Measurements from ENCODE around the gene TYSND1.
A peak's percentile ranks its signal among the peaks of the same experiment; 100 is the strongest.
"Not testable (repeated sequence)": the region's sequence is repeated elsewhere in the genome, so short reads cannot be mapped to it uniquely, and the experiment has no call there.

Gene TYSND1

GRCh38 chr10:70132098-70133029 is 14.1 kb downstream of the TYSND1 start, which contains the start of gene AIFM2:
Gene AIFM2 (minus strand): TSS chr10:70132825. CDS start chr10:70124084, 8,741 bp downstream.
- peak in 1 of 2 donors; percentile 11 for DNase-seq (ENCODE audit: low read depth in 1 of 2, low spot score in 1 of 2)

DNA sequence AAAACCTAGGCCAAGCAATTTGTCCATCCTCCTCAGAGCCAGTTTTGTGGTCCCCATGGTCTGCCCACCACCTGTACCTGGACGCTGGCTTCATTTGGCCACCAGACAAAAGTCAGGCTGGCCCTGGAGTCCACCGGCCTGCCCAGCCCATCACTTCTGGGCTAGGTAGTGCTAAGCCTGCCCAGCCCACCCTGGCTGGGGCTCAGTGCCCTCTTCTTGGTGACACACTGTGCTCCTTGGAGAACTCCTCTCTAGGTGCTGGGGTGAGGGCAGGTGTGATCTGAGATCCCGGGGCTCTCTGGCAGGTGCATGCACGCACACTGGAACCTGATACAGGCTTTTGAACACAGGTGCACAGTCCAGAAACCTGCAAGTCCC is 15.0 kb downstream of the TYSND1 start:
- no peak for DNase-seq (ENCODE audit: low read depth in 1 of 2, low spot score in 1 of 2)

DNA sequence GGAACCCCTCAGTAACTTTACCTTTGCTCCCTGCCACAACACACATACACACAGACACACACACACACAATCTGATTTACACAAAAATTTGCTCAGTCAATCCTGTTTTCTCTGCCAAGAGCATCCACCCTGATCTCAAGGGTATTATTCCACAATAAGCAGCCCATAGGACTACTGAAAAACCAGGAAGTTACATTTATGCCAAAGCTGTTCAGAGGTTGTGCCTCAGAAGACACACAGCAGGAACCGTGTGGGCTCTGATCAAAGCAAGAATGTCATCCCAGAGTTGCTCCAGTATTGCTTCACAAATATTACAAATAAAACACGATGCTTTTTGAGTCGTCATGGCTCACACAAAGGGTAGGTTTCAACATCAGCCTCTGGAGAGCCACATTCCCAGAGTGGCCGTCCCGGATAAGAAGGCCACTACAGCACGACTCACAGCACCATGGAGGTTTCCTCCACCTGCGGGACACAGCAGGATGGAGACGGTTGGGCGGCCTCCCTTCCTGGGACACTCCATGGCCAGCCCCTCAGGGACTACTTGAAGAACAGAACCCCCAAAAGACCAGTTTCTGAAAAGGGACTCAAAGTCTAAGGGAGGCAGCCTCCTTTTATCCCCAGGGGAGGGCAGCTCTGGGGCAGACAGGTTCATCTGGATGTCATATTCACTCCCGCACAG is 15.5 kb downstream of the TYSND1 start:
- DNase-seq (ENCODE audit: low read depth in 1 of 2, low spot score in 1 of 2): no peak

DNA sequence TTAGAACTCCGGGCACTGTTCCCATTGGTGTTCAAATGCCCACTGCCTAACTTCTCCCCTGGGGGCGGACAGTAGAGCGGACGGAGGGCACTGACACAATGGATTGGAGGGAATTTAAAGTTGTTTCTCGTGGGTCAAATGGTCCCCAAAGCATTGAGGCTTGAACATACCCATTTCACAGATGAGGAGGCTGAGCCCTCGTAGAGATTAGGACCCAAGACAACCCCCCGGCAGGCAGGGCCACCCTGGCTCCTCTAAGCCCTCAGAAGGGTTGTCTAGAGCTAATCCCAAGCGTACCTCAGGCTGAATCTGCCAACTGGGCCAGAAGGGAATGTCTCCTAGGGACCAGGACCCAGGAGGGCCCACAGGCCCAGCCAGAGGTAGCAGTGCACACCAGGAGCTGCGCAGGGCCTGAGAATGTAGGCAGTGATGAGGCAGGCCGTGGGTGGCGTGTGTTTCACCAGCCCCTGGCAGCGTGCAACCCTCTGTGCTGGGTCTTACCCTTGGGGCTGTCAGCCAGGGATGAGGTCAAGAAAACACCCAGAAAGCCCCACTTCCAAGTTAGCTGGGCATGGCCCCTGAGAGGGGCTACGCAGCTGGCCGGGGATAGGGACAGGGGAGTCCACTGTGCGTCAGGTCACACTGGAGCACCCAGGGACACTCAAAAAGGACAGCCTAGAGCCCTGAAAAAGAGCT is 19.7 kb downstream of the TYSND1 start:
- no peak for DNase-seq (ENCODE audit: low read depth in 1 of 2, low spot score in 1 of 2)

- no peak for DNase-seq (ENCODE audit: low read depth in 1 of 2, low spot score in 1 of 2)
Measured at GRCh38 chr10:70125918-70126552, 20.5 kb downstream of the TYSND1 start.

- DNase-seq (ENCODE audit: low read depth in 1 of 2, low spot score in 1 of 2): no peak
Measured at GRCh38 chr10:70124918-70125317, 21.6 kb downstream of the TYSND1 start.

- DNase-seq (ENCODE audit: low read depth in 1 of 2, low spot score in 1 of 2): no peak
Measured at GRCh38 chr10:70124415-70124814, 22.1 kb downstream of the TYSND1 start.

DNA sequence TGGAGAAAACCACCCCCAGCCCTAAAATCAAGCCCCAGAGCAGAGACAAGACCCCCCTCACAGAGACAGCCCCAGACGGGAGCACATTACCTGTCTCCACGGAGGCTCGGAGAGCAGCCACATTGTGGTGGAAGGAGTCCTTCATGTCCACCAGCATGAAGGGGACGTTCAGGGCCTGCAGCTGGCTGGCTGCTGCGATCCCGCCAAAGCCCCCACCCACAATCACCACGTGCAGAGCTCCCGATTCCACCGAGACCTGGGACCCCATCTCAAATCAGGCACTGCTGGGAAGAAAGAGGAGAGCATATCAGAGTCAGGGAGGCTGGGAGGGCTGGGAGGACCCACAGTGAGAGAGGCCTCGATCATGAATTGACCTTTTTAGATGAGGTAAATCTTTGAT is 22.7 kb downstream of the TYSND1 start:
- no peak for DNase-seq (ENCODE audit: low read depth in 1 of 2, low spot score in 1 of 2)

- not testable (repeated sequence) for DNase-seq (ENCODE audit: low read depth in 1 of 2, low spot score in 1 of 2)
Measured at GRCh38 chr10:70123166-70123565, 23.3 kb downstream of the TYSND1 start.

GRCh38 chr10:70122742-70123141 is 23.8 kb downstream of the TYSND1 start:
- DNase-seq (ENCODE audit: low read depth in 1 of 2, low spot score in 1 of 2): no peak

GRCh38 chr10:70121281-70121949 is 25.1 kb downstream of the TYSND1 start:
- no peak for DNase-seq (ENCODE audit: low read depth in 1 of 2, low spot score in 1 of 2)

DNA sequence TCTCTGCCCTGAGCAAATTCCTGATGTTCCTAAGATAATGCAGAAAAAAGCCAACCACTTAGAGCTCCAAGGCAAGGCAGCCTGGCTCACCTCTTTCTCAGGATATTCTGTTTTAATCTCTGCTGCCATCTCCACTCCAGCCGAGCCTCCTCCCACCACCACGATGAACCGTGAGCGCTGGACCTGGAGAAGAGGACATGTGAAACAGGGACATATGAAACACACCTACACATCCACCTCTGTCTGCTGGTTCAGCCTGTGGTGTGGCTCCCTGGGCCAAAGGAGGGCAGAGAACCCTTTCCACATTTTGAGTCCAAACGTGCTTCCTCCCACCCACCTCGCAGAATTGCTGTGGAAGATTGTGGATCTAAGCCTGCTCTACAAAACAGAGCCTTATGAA is 26.1 kb downstream of the TYSND1 start:
- DNase-seq (ENCODE audit: low read depth in 1 of 2, low spot score in 1 of 2): no peak

GRCh38 chr10:70119623-70120022 is 26.9 kb downstream of the TYSND1 start:
- no peak for DNase-seq (ENCODE audit: low read depth in 1 of 2, low spot score in 1 of 2)

DNA sequence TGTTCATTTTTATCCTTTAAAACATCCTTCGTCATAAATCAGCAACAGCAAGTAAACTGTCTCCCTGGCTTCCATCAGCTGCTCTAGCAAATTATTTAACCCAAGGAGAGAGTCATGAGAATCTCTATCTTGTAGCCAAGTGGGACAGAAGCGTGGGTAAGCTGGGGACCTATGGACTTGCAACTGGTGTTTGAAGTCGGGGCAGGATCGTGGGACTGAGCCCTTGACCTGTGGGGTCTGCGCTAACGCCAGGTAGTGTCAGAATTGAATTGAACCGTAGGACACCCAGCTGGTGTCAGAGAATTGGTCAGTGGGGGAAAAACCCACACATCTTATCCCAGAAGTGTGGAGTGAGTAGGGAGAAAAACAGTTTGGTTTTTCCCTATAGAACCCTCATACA is 27.3 kb downstream of the TYSND1 start:
- no peak for DNase-seq (ENCODE audit: low read depth in 1 of 2, low spot score in 1 of 2)

- no peak for DNase-seq (ENCODE audit: low read depth in 1 of 2, low spot score in 1 of 2)
Measured at GRCh38 chr10:70118196-70118595, 28.3 kb downstream of the TYSND1 start.

DNA sequence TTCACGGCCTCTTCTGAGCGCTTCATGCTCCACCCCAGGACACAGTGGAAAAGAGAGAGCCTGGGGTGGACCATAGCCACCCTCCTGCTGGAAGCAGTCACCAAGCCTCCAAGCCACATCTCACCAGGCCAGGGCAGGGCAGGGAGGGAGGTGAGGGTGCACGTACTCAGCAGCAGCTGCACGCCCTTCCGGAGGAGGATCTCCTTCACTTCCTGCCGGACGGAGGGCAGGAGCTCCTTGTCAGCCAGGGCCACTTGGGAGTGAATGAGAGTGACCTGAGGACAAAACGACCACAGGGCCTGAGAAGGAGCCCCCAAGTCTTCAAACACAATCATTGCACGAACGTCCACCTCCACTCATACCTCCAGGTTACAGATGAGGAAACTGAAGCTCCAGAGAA is 28.9 kb downstream of the TYSND1 start:
- no peak for DNase-seq (ENCODE audit: low read depth in 1 of 2, low spot score in 1 of 2)

GRCh38 chr10:70115948-70116682 is 30.4 kb downstream of the TYSND1 start:
- DNase-seq (ENCODE audit: low read depth in 1 of 2, low spot score in 1 of 2): peak in 1 of 2 donors; percentile 17

GRCh38 chr10:70114902-70115301 is 31.6 kb downstream of the TYSND1 start:
- DNase-seq (ENCODE audit: low read depth in 1 of 2, low spot score in 1 of 2): no peak

DNA sequence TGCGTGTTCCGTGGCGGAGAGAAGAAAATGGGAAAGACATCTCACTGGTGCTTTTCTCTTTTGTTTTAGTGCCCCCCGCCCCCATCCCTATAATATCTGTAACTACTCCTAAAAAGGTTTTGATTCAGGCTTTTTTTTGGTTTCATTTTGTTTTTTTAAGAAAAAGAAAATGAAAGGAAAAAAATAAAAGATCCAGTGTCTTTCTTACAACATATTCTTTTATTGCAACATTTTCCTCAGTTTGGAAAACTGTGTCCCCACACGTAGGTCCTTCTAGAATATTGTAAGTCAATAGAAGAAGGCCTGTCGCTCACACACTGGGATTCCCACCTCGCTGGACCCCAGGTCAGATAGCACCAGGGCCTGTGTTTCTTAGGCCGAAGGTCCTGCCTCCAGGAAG is 34.4 kb downstream of the TYSND1 start:
- DNase-seq (ENCODE audit: low read depth in 1 of 2, low spot score in 1 of 2): no peak

GRCh38 chr10:70111496-70111895 is 35.0 kb downstream of the TYSND1 start:
- DNase-seq (ENCODE audit: low read depth in 1 of 2, low spot score in 1 of 2): no peak

Measured in stimulated activated CD4-positive, alpha-beta T cell treated with anti-CD3 and anti-CD28 coated beads, Interleukin-15, amount 100 ng/mL, for 1 hour (primary cell).